Esophagus muscularis mucosa (tissue), 3 donors: Measurements from ENCODE around the gene OAS2.

Experiments
- CTCF ChIP-seq, 3 experiments: fragments of 200-600 bp in 2 of 3; fragments of 450-650 bp in 1 of 3; sonication (generic) in 2 of 3; IDR thresholded peaks; one replicate each; pipeline ENCODE4 v1.5.1; 2017 to 2019; ENCODE audit warnings: antibody characterized with exemption in 3 of 3, mild to moderate bottlenecking in 2 of 3, moderate library complexity in 1 of 3
- POLR2A ChIP-seq: fragments of 450-650 bp; IDR thresholded peaks from one replicate; pipeline ENCODE4 v1.6.1; 2017; ENCODE audit warnings: antibody characterized with exemption, moderate library complexity, mild to moderate bottlenecking, low read depth
- POLR2AphosphoS5 ChIP-seq, 2 donors: sonication (generic); formaldehyde crosslinking; IDR thresholded peaks; one replicate each; pipeline ENCODE4 v1.6.1; 2017; ENCODE audit warnings: antibody characterized with exemption in 2 of 2

GRCh38 chr12:112929715-112930114, 48.6 kb upstream of the OAS2 start:
- no peak for TF ChIP-seq CTCF (IDR thresholded peaks at IDR 0.05)
- no peak for TF ChIP-seq POLR2AphosphoS5 (IDR thresholded peaks at IDR 0.05)
- no peak for TF ChIP-seq POLR2A
